ENCODE measurements around the gene FAM83E.

DNA sequence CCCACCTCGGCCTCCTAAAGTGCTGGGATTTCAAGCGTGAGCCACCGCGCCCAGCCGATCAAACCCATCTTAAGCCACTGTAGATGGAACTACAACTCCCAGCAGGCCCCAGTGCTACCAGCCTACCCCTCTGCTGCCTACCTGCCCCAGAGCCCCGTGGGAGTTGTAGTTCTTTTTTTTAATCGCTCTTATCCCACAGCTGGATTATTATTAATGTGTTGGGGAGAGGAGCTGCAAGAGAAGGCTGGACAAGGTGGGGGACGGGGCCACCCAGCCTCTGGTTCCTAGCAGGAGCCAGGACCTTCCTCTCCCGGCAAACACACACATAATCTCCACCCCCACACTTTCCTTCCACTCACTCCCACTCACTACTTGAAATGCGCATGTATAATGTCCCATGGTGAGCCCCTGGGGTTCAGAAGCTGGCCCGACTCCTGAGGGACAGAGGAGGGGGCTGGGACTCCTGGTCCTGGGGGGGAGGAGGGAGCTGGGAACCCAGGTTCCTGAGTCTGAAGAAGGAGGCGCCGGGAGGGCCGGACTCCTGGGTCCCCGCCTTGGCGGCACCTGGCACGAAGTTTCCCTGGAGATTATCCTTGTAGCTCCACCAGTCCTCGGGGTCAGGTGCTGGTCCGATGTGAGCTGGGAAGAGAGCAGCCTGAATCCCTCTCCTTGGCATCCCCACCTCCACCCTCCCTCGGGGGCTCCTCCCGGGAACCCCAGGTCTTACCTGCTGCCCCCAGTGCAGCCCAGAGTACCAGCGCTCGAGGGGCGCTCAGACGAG, 30.2 kb upstream of the FAM83E start:
- TF ChIP-seq POLR2A (IDR thresholded peaks at IDR 0.05): no peak
- TF ChIP-seq, protein P1, sequence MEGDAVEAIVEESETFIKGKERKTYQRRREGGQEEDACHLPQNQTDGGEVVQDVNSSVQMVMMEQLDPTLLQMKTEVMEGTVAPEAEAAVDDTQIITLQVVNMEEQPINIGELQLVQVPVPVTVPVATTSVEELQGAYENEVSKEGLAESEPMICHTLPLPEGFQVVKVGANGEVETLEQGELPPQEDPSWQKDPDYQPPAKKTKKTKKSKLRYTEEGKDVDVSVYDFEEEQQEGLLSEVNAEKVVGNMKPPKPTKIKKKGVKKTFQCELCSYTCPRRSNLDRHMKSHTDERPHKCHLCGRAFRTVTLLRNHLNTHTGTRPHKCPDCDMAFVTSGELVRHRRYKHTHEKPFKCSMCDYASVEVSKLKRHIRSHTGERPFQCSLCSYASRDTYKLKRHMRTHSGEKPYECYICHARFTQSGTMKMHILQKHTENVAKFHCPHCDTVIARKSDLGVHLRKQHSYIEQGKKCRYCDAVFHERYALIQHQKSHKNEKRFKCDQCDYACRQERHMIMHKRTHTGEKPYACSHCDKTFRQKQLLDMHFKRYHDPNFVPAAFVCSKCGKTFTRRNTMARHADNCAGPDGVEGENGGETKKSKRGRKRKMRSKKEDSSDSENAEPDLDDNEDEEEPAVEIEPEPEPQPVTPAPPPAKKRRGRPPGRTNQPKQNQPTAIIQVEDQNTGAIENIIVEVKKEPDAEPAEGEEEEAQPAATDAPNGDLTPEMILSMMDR (IDR thresholded peaks at IDR 0.05): no peak

Measured in right lobe of liver (tissue), 4 donors.